CD14-positive monocyte (primary cell): ENCODE results near the gene MCC. TPM values are rescaled to one million over a fixed set of nuclear protein-coding genes. Genes with fewer than 3 reads are reported as not detected.

Source experiments
- DNase-seq, 3 donors: peaks; one replicate each; pipeline ENCODE4 v3.0.0-alpha.2; 2011 to 2022
- H2AFZ ChIP-seq: 2 replicates; pipeline ENCODE4 v1.6.0; 2012; ENCODE audit warnings: mild to moderate bottlenecking, low read depth, low read length, inconsistent platforms; ENCODE audit not compliant: insufficient read depth, poor library complexity, severe bottlenecking
- H3K27ac ChIP-seq, 2 donors: 1 replicate in 1 of 2; 2 replicates in 1 of 2; pipeline ENCODE4 v1.5.1; 2012 to 2013; ENCODE audit warnings: low read length in 2 of 2, control low read depth in 1 of 2, inconsistent platforms in 1 of 2, low read depth in 1 of 2, mild to moderate bottlenecking in 1 of 2
- H3K27me3 ChIP-seq, 2 donors: one replicate each; pipeline versions ENCODE4 v1.6.0 to v1.6.1; 2011 to 2013; ENCODE audit warnings: low read length in 2 of 2; ENCODE audit not compliant: control insufficient read depth in 2 of 2, insufficient read depth in 2 of 2
- H3K36me3 ChIP-seq, 2 donors: replicated peaks in 1 of 2; 1 replicate in 1 of 2; 2 replicates in 1 of 2; pipeline versions ENCODE4 v1.5.1 to v1.6.1; 2012 to 2013; ENCODE audit warnings: low read length in 2 of 2, control low read depth in 1 of 2, inconsistent platforms in 1 of 2, mild to moderate bottlenecking in 1 of 2; ENCODE audit not compliant: insufficient read depth in 2 of 2, control insufficient read depth in 1 of 2
- H3K4me1 ChIP-seq, 2 donors: 1 replicate in 1 of 2; 2 replicates in 1 of 2; pipeline versions ENCODE4 v1.5.1 to v1.6.1; 2012 to 2013; ENCODE audit warnings: low read length in 2 of 2, control low read depth in 1 of 2, inconsistent platforms in 1 of 2, mild to moderate bottlenecking in 1 of 2, moderate library complexity in 1 of 2; ENCODE audit not compliant: insufficient read depth in 2 of 2, control insufficient read depth in 1 of 2
- H3K4me2 ChIP-seq: replicated peaks from 2 replicates; pipeline ENCODE3; 2012; ENCODE audit warnings: low read length, moderate library complexity, mild to moderate bottlenecking; ENCODE audit not compliant: poor library complexity, severe bottlenecking; ENCODE audit errors: extremely low read depth
- H3K4me3 ChIP-seq, 3 experiments: fragments of 200-600 bp in 1 of 3; sonication (generic) in 1 of 3; replicated peaks in 1 of 3; 1 replicate in 2 of 3; 2 replicates in 1 of 3; pipeline ENCODE4 v1.5.1; 2011 to 2013; ENCODE audit warnings: low read length in 3 of 3, mild to moderate bottlenecking in 3 of 3, control low read depth in 2 of 3, low read depth in 2 of 3, inconsistent platforms in 1 of 3, moderate library complexity in 1 of 3
- H3K79me2 ChIP-seq: 2 replicates; pipeline ENCODE4 v1.6.0; 2012; ENCODE audit warnings: mild to moderate bottlenecking, control low read depth, inconsistent platforms, low read length, moderate library complexity; ENCODE audit not compliant: insufficient read depth
- H3K9ac ChIP-seq: 2 replicates; pipeline ENCODE4 v1.6.0; 2017; ENCODE audit warnings: low read length, mild to moderate bottlenecking; ENCODE audit not compliant: insufficient read depth, poor library complexity, severe bottlenecking
- H3K9me3 ChIP-seq, 2 donors: replicated peaks in 1 of 2; 1 replicate in 1 of 2; 2 replicates in 1 of 2; pipeline versions ENCODE4 v1.5.1 to v1.6.1; 2012 to 2013; ENCODE audit warnings: low read length in 2 of 2, control low read depth in 1 of 2; ENCODE audit not compliant: control insufficient read depth in 1 of 2, insufficient read depth in 1 of 2
- H4K20me1 ChIP-seq: 2 replicates; pipeline ENCODE4 v1.6.0; 2012; ENCODE audit warnings: mild to moderate bottlenecking, low read length, control low read depth, moderate library complexity; ENCODE audit not compliant: insufficient read depth
- H3K27ac Mint-ChIP-seq, 7 donors: one replicate each; pipeline ENCODE4 v1.8.0; 2020; ENCODE audit warnings: mild to moderate bottlenecking in 7 of 7, mixed read lengths in 7 of 7, moderate library complexity in 6 of 7, inconsistent platforms in 2 of 7
- H3K27me3 Mint-ChIP-seq, 3 donors: one replicate each; pipeline ENCODE4 v1.8.0; 2021 to 2022; ENCODE audit warnings: low read depth in 3 of 3, mild to moderate bottlenecking in 3 of 3, mixed read lengths in 3 of 3, moderate library complexity in 3 of 3, inconsistent platforms in 1 of 3
- H3K36me3 Mint-ChIP-seq, 2 donors: one replicate each; pipeline ENCODE4 v1.8.0; 2020; ENCODE audit warnings: mixed read lengths in 2 of 2, inconsistent platforms in 1 of 2, mild to moderate bottlenecking in 1 of 2
- H3K4me1 Mint-ChIP-seq: one replicate; pipeline ENCODE4 v1.8.0; 2020; ENCODE audit warnings: mild to moderate bottlenecking, mixed read lengths
- H3K4me3 Mint-ChIP-seq, 2 donors: one replicate each; pipeline ENCODE4 v1.8.0; 2020; ENCODE audit warnings: mild to moderate bottlenecking in 2 of 2, mixed read lengths in 2 of 2, moderate library complexity in 1 of 2
- H3K9me3 Mint-ChIP-seq, 7 donors: one replicate each; pipeline ENCODE4 v1.8.0; 2020 to 2022; ENCODE audit warnings: mixed read lengths in 7 of 7, mild to moderate bottlenecking in 6 of 7, moderate library complexity in 6 of 7, inconsistent platforms in 2 of 7
- WGBS: methylation state at CpG from one replicate; pipeline ENCODE4 v1.1.5; 2013; ENCODE audit warnings: missing lambda C conversion rate; ENCODE audit not compliant: insufficient coverage; 5-methylcytosine and 5-hydroxymethylcytosine counted together
- intact Hi-C, 2 donors: fragments of 100-400 bp; cut with micrococcal nuclease; formaldehyde crosslinking; loops; one replicate each; pipeline versions ENCODE4 v1.15.0 to v1.15.1; 2023
- polyA plus RNA-seq, 3 donors: library from polyadenylated mRNA; depleted of rRNA in 1 of 3; unstranded in 2 of 3; stranded (reverse) in 1 of 3; fragments of 300-500 nt in 2 of 3; fragments of >200 nt in 1 of 3; fragmentation: Illumina TruSeq in 2 of 3; gene quantifications; 1 replicate in 2 of 3; 2 replicates in 1 of 3; pipeline ENCODE4 v1.2.3, GENCODE V29; 2012 to 2021
- TF ChIP-seq, protein P1 (sequence below): fragments of 200-600 bp; IDR thresholded peaks from one replicate; pipeline ENCODE4 v1.8.0; 2022; ENCODE audit warnings: antibody characterized with exemption, mild to moderate bottlenecking

The MCC gene
- polyA plus RNA-seq, 3 donors: 0.09 TPM; not detected in 2

DNA sequence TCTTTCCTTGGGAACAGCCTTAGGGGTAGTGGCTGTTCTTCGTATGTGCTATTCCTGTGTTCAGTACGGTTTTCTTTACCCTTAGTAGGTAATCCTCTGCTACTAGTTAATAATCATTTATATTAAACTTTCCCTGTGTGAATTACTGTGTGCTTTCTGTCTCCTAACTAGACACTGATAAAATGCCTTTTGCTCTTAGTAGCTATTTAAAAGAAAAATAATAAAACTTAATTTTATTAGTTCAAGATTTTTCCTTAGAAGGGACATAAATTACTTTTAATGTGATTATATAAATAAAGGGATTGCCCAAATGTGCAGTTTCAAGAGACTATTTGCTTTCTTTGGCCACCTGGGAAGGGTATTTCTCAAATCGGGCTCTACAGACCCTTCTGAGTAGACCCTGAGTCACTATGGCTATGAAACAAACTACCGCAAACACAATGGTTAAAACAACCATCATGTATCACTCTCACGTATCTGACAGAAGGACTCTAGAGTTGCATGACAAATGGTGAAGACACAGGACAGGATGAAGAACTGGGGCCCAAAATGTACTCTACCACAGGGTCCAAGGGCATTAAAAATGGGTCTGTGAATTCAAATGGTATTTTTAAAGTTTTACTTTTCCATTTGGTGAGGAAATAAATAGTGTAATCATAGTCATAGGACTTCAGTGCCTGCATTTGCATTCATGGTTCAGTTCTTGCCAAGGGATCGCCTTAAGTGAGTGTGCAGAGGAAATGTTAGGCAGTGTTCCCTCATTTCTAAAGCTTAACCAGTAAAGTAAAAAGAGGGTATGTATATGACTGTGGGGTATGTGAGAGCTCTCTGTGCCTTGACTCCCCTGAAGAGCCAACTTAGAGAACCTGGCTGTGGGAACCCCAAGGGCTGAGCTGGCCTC lies 150.5 kb downstream of the MCC start:
- no peaks in the 10 kb centered on the region for H3K36me3 ChIP-seq
- no peaks in the 10 kb centered on the region for H4K20me1 ChIP-seq
- no peak overlapping the region for H3K27ac ChIP-seq
- no peak for DNase-seq
- TF ChIP-seq, protein P1, sequence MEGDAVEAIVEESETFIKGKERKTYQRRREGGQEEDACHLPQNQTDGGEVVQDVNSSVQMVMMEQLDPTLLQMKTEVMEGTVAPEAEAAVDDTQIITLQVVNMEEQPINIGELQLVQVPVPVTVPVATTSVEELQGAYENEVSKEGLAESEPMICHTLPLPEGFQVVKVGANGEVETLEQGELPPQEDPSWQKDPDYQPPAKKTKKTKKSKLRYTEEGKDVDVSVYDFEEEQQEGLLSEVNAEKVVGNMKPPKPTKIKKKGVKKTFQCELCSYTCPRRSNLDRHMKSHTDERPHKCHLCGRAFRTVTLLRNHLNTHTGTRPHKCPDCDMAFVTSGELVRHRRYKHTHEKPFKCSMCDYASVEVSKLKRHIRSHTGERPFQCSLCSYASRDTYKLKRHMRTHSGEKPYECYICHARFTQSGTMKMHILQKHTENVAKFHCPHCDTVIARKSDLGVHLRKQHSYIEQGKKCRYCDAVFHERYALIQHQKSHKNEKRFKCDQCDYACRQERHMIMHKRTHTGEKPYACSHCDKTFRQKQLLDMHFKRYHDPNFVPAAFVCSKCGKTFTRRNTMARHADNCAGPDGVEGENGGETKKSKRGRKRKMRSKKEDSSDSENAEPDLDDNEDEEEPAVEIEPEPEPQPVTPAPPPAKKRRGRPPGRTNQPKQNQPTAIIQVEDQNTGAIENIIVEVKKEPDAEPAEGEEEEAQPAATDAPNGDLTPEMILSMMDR: no peak
- no peak overlapping the region for H3K4me2 ChIP-seq
- no peaks in the 10 kb centered on the region for H3K9me3 ChIP-seq
- Mint-ChIP-seq H3K4me1 (peaks cover 1% of the 10 kb centered on the region), H3K4me3 (no peak overlapping the region), H3K27me3 (peaks cover 9 to 25% (median 16%) of the 10 kb centered on the region in 3 donors), H3K9me3 (peaks cover 0 to 3% (median 0%) of the 10 kb centered on the region in 7 donors), H3K27ac (no peak overlapping the region), H3K36me3 (no peaks in the 10 kb centered on the region)
- peaks cover 0 to 8% of the 10 kb centered on the region in 2 donors for H3K27me3 ChIP-seq
- no peak overlapping the region for H3K9ac ChIP-seq
- H3K79me2 ChIP-seq: no peaks in the 10 kb centered on the region
- no CpG with 5 or more reads among the region's 6 CpGs for WGBS
- H3K4me3 ChIP-seq: no peak overlapping the region
- H2AFZ ChIP-seq: no peak overlapping the region
- intact Hi-C loops: no loop called here
- H3K4me1 ChIP-seq: no peaks in the 10 kb centered on the region

DNA sequence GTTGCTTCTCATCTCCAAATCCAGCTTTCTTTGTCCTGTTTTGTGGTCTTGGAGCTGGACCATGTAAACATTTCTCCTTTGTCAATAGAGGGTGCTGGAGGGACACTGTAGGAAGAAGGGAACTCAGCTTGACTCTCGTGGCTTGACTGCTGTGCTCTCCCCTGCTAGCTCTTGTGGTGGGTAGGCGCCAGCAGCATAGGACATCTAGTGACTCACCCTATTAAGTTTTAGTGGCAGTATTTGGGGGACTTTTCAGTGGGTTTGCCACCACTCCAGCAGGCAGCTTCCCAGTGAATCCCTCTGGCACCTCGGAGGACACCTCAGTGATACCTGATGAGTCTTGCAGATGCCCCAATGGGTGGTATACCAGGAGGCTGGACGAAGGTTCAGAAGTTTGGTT lies 151.3 kb downstream of the MCC start:
- Histone ChIP-seq H3K4me3 (no peak overlapping the region), H3K79me2 (no peaks in the 10 kb centered on the region), H3K9me3 (no peaks in the 10 kb centered on the region), H3K9ac (no peak overlapping the region), H3K4me1 (no peaks in the 10 kb centered on the region), H3K27ac (no peak overlapping the region), H3K4me2 (no peak overlapping the region), H4K20me1 (no peaks in the 10 kb centered on the region), H3K27me3 (peaks cover 0 to 8% of the 10 kb centered on the region in 2 donors), H3K36me3 (no peaks in the 10 kb centered on the region), H2AFZ (no peak overlapping the region)
- no peak overlapping the region for H3K27ac Mint-ChIP-seq
- no peaks in the 10 kb centered on the region for H3K36me3 Mint-ChIP-seq
- WGBS: 57% methylated on average over 2 of the region's 4 CpGs
- H3K27me3 Mint-ChIP-seq: peaks cover 9 to 27% (median 13%) of the 10 kb centered on the region in 3 donors
- intact Hi-C loops: no loop called here
- DNase-seq: no peak
- H3K4me1 Mint-ChIP-seq: peaks cover 3% of the 10 kb centered on the region
- H3K4me3 Mint-ChIP-seq: no peak overlapping the region
- H3K9me3 Mint-ChIP-seq: peaks cover 0 to 3% (median 0%) of the 10 kb centered on the region in 7 donors
- TF ChIP-seq, protein P1: no peak
